GM12878 (cell line): ENCODE measurements around the gene CAPN15. TPM values are rescaled to one million over a fixed set of nuclear protein-coding genes. Genes with fewer than 3 reads are reported as not detected.

Experiments
- ATAC-seq: fragments of 200-7000 bp; cut with Tn5 transposase; 3 replicates; pipeline ENCODE4 v1.9.1; 2020; ENCODE audit warnings: mild to moderate bottlenecking, moderate library complexity
- BruUV-seq: library from RNA; stranded (reverse); fragments of 400-500 nt; replicated peaks from 2 replicates; lab custom pipeline; 2021; lab: Mats Ljungman, UMichigan
- CTCF ChIA-PET: fragments of 300-600 bp; sonication (Branson Sonifier 250); formaldehyde crosslinking; extraction: SDS; loops from one replicate; lab custom pipeline; 2021; ENCODE audit warnings: inconsistent platforms; lab: Yijun Ruan, JAX
- POLR2A ChIA-PET: fragments of 350-600 bp; formaldehyde crosslinking; extraction: SDS; loops from one replicate; lab custom pipeline; 2021; ENCODE audit warnings: inconsistent platforms; lab: Charles Lee
- RAD21 ChIA-PET: fragments of 300-600 bp; sonication (Branson Sonifier 250); formaldehyde crosslinking; loops from one replicate; lab custom pipeline; 2023; ENCODE audit warnings: antibody characterized with exemption; ENCODE audit not compliant: unreplicated experiment; lab: Charles Lee
- SMC1A ChIA-PET: fragments of 300-600 bp; sonication (Branson Sonifier 250); formaldehyde crosslinking; loops from one replicate; lab custom pipeline; 2023; ENCODE audit not compliant: unreplicated experiment, uncharacterized antibody; lab: Charles Lee
- DNase-seq: peaks from one replicate; pipeline ENCODE4 v3.0.0-alpha.2; 2011; ENCODE audit warnings: low read depth, low spot score
- FAIRE-seq: peaks from 3 replicates; lab custom pipeline; 2011; peaks lifted over from hg19 to GRCh38; lab: Jason Lieb, UNC
- H2AFZ ChIP-seq: 2 replicates; pipeline ENCODE4 v1.6.0; 2011; ENCODE audit warnings: low read depth, low read length, control low read depth; ENCODE audit not compliant: control insufficient read depth
- H3K27ac ChIP-seq: 2 replicates; pipeline ENCODE4 v1.5.1; 2011; ENCODE audit warnings: control low read depth; ENCODE audit not compliant: control insufficient read depth, insufficient read depth
- H3K27me3 ChIP-seq, 2 experiments: replicated peaks in 1 of 2; 2 replicates each; pipeline versions ENCODE4 v1.6.0 to v1.6.1; 2011; ENCODE audit warnings: low read length in 1 of 2; ENCODE audit not compliant: control insufficient read depth in 2 of 2, insufficient read depth in 2 of 2
- H3K36me3 ChIP-seq, 2 experiments: 2 replicates each; pipeline ENCODE4 v1.5.1; 2011; ENCODE audit warnings: low read length in 1 of 2; ENCODE audit not compliant: control insufficient read depth in 2 of 2, insufficient read depth in 2 of 2
- H3K4me1 ChIP-seq: 2 replicates; pipeline ENCODE4 v1.6.1; 2011; ENCODE audit warnings: mild to moderate bottlenecking, low read length, moderate library complexity, mixed read lengths; ENCODE audit not compliant: control insufficient read depth, insufficient read depth
- H3K4me2 ChIP-seq: 2 replicates; pipeline ENCODE4 v1.6.0; 2011; ENCODE audit warnings: control low read depth; ENCODE audit not compliant: control insufficient read depth, insufficient read depth
- H3K4me3 ChIP-seq: fragments of 200-600 bp; sonication (generic); 2 replicates; pipeline ENCODE4 v1.5.1; 2016
- H3K79me2 ChIP-seq: 2 replicates; pipeline ENCODE4 v1.6.0; 2011; ENCODE audit warnings: low read length; ENCODE audit not compliant: control insufficient read depth, insufficient read depth
- H3K9ac ChIP-seq: 2 replicates; pipeline ENCODE4 v1.8.0; 2011; ENCODE audit warnings: low read length, control low read depth, mixed read lengths; ENCODE audit not compliant: control insufficient read depth, insufficient read depth
- H3K9me3 ChIP-seq: replicated peaks from 3 replicates; pipeline ENCODE4 v1.5.1; 2011; ENCODE audit warnings: mild to moderate bottlenecking, low read length; ENCODE audit not compliant: control insufficient read depth, insufficient read depth
- H4K20me1 ChIP-seq: 2 replicates; pipeline ENCODE4 v1.6.0; 2011; ENCODE audit not compliant: control insufficient read depth, insufficient read depth
- ATF7 ChIP-seq: fragments of 450-650 bp; IDR thresholded peaks from 2 replicates; pipeline ENCODE4 v1.6.1; 2016; ENCODE audit warnings: low read depth, mild to moderate bottlenecking
- IRF4 ChIP-seq: IDR thresholded peaks from 2 replicates; pipeline ENCODE4 v1.6.1; 2011; ENCODE audit warnings: low read depth, low read length
- PKNOX1 ChIP-seq: fragments of 450-650 bp; IDR thresholded peaks from 2 replicates; pipeline ENCODE4 v1.6.1; 2016; ENCODE audit warnings: mild to moderate bottlenecking
- POLR2A ChIP-seq: IDR thresholded peaks from 2 replicates; pipeline ENCODE4 v1.6.1; 2011; ENCODE audit warnings: low read depth, mild to moderate bottlenecking, low read length
- SMAD5 ChIP-seq: IDR thresholded peaks from 2 replicates; pipeline ENCODE4 v1.6.1; 2016; ENCODE audit warnings: antibody characterized with exemption, low read depth
- WGBS: methylation state at CpG from one replicate; pipeline ENCODE4 v1.1.6; 2016; ENCODE audit warnings: low lambda C conversion rate; ENCODE audit not compliant: insufficient replicate concordance, insufficient coverage; ENCODE audit errors: missing lambda C conversion rate; 5-methylcytosine and 5-hydroxymethylcytosine counted together
- in situ Hi-C: fragments of 300-500 bp; cut with MboI; formaldehyde crosslinking; loops from 9 replicates; pipeline ENCODE4 v1.14.3; 2018; ENCODE audit warnings: mixed read lengths
- intact Hi-C: fragments of 100-400 bp; cut with micrococcal nuclease; formaldehyde crosslinking; loops from one replicate; pipeline ENCODE4 v1.14.2; 2022; ENCODE audit not compliant: unreplicated experiment
- polyA plus RNA-seq, 11 experiments: library from polyadenylated mRNA; depleted of rRNA in 4 of 11; unstranded in 6 of 11; stranded (reverse) in 5 of 11; fragments of >200 nt; fragmentation: Nextera tagmentation in 4 of 11; fragmentation: Illumina TruSeq in 1 of 11; extraction: Ambion mirVana in 4 of 11; extraction: Trizol in 1 of 11; gene quantifications; 1 replicate in 1 of 11; 2 replicates in 10 of 11; pipeline versions ENCODE4 v1.2.1 to v1.2.3, GENCODE V29; 2011 to 2016; ENCODE audit warnings: inconsistent platforms in 2 of 11, missing spikeins in 2 of 11, low read depth in 1 of 11
- total RNA-seq, 4 experiments: library from RNA; depleted of rRNA in 3 of 4; stranded (reverse); fragments of >200 nt in 3 of 4; fragmentation: Illumina TruSeq in 1 of 4; extraction: Trizol in 1 of 4; gene quantifications; 2 replicates each; pipeline versions ENCODE4 v1.2.1 to v1.2.3, GENCODE V29; 2013 to 2021

Gene CAPN15
- total and polyA plus RNA-seq, 10 of the 15 experiments (the other 5 are each of a cell fraction or from before 2014, with no cell fraction given), result 0.40 to 78.5 (median 8.3) TPM

GRCh38 chr16:529012-529575 is 1.6 kb downstream of the CAPN15 start:
- RAD21 ChIA-PET, result interaction anchor here (0.5 kb wide), 1 partner anchor 854 kb away, joined by 3 read pairs; no protein-coding TSS in a partner anchor
- H3K36me3 ChIP-seq, result peaks cover 0 to 4% of the 10 kb centered on the region in 2 experiments; a peak in 3 of 4 replicates
- no peak for TF ChIP-seq SMAD5
- TF ChIP-seq ATF7, result 0 out of 2 replicates have a peak, but pooled peaks have one; percentile 4
- TF ChIP-seq PKNOX1, result peak; percentile 44; the same call in 1 of the 2 replicates
- TF ChIP-seq IRF4, result no peak
- TF ChIP-seq POLR2A, result 0 out of 2 replicates have a peak, but pooled peaks have one; percentile 48
- H3K4me2 ChIP-seq, result peak overlapping the region; percentile 93
- H3K4me1 ChIP-seq, result peaks cover 28% of the 10 kb centered on the region
- CTCF ChIA-PET, result no interaction called here
- H3K79me2 ChIP-seq, result peaks cover 62% of the 10 kb centered on the region
- BruUV-seq, result no TSS peak
- DNase-seq, result no peak
- H3K4me3 ChIP-seq, result peak overlapping the region; percentile 96
- no peaks in the 10 kb centered on the region for H3K27me3 ChIP-seq
- H3K9ac ChIP-seq, result peak overlapping the region; percentile 86
- 6% methylated on average over 12 of the region's 12 CpGs for whole genome bisulfite sequencing
- intact Hi-C loops (loop anchor here (5.0 kb wide), 2 partner anchors 38 to 108 kb away; partner anchors contain the start of genes METTL26, NHLRC4 and PIGQ), in situ Hi-C loops (no loop called here)
- ATAC-seq, result no peak
- no peaks in the 10 kb centered on the region; the same call in 1 of the 2 replicates for H4K20me1 ChIP-seq
- H3K9me3 ChIP-seq, result no peaks in the 10 kb centered on the region
- no peak overlapping the region for H2AFZ ChIP-seq
- peak; percentile 27 for FAIRE-seq
- POLR2A ChIA-PET, result interaction anchor here (1.3 kb wide), 1 partner anchor 60 kb away, joined by 3 read pairs; no protein-coding TSS in a partner anchor
- SMC1A ChIA-PET, result no interaction called here
- H3K27ac ChIP-seq, result peak overlapping the region; percentile 91
